CD4-positive, alpha-beta T cell treated with Interferon gamma for 1 hour (primary cell): ENCODE measurements around the gene PHLPP1.
"Not testable (repeated sequence)": the region's sequence is repeated elsewhere in the genome, so short reads cannot be mapped to it uniquely, and the experiment has no call there.

Experiments used
- DNase-seq: peaks from one replicate; pipeline ENCODE4 v3.0.0-alpha.2; 2020

The PHLPP1 gene

DNA sequence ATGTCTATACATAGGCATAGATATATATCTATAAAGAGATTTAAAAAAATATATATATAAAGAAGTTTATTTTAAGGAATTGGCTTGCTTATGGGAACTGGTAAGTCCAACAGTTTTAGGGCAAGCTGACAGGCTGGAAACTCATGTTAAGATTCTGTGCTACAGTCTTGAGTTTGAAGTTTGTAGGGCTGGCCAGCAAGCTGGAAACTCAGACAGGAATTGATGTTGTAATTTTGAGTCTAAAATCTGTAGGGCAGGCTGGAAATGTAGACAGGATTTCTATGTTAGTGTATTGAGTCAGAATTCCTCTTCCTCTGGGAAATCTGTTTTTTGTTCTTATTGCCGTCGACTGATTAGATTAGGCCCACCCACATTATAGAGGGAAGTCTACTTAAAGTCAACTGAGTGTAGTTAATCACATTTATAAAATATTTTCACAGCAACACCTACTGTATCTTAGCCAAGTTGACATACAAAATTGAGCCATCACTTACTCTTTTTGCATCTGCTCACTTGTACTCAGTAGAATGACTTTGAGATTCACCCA is 60.8 kb downstream of the PHLPP1 start:
- no peak for DNase-seq

GRCh38 chr18:62777814-62778213 is 62.5 kb downstream of the PHLPP1 start:
- DNase-seq: no peak

GRCh38 chr18:62778976-62779869 is 63.9 kb downstream of the PHLPP1 start:
- DNase-seq: no peak

DNA sequence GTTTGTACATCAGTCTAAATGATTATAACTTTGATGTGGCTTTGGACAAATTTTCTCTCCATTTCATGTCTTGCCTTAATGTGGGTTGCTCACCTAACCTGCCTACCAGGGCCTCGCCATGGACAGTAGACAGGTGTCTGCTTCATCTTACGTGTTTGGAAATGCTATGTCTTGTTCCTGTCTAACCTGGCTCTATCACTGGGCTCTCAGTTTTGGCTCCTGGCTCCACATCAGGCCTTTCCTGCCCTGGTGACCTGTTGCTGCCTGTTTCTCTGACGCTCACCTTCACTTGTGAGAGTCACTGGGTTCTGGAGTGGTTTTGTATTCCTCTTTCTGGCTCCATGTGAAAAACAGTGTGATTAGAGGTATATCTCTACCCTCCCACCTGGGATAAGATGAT is 65.9 kb downstream of the PHLPP1 start:
- no peak for DNase-seq

- DNase-seq: no peak
Observed at GRCh38 chr18:62781893-62782292, 66.6 kb downstream of the PHLPP1 start.

DNA sequence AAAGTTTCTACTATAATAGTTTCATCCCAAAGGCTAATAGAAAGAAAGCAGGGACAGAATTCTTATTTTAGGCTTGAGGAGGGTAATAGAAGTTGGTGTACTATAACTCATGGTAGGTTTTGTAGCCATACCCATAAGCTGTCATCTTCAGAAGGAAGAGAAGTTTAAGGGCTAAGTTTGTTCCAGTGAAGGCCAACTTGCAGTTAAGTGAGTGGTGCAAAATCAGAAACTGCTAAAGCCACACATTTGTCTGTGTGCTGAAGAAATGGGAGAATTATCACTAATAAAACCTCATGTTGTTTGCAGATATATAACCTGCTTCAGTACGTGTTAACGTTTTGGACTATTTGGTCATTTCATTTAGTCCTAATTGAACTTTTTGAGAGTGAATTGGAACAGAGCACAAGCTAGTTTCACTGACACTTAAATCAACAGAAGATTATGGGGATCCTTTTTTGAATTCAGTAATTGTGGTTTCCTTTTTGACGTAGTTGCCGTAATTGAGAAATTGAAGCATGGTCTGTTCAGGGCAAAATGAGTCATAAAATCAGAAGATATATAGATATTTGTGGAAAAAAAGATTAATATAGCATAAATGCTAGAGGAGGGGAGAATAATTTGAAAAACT is 69.1 kb downstream of the PHLPP1 start:
- no peak for DNase-seq

DNA sequence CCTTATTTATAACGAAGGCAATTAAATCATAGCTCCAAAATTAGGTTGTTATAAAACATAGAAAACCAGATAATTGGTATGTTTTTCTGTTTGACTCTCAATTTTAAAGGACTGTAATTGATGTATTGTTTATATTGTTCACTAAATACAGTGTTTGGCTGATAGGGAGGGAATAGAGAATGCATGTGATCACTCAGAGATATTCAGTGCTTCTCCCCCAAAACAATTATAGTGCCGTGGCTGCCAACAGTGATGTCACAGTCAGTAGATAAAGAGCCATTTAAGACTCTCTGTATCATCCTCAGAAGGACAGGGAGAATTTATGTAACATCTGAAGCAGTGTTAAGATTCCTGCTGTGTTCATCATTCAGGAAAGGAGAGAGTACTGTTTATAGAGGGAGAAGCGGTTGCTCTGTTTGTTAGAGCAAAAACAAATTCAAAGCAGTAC is 69.6 kb downstream of the PHLPP1 start:
- no peak for DNase-seq

DNA sequence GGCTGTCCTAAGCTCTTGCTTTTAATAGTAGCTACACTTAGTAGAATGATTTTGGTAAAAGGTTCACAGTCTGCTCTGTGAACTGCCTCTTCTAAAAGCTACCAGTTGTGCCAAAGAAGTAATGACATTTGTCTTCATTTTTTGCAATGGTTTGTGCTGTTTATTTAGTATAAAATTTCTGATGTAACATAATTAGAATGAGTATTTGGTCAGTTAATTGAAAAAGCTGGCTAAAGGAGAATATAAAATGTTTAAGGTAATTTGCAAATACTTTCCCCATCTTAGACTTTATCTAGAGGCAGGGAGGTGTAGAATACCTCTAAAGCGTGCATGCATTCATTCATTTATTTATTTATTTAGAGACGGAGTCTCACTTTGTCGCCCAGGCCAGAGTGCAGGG is 71.3 kb downstream of the PHLPP1 start:
- DNase-seq: no peak

DNA sequence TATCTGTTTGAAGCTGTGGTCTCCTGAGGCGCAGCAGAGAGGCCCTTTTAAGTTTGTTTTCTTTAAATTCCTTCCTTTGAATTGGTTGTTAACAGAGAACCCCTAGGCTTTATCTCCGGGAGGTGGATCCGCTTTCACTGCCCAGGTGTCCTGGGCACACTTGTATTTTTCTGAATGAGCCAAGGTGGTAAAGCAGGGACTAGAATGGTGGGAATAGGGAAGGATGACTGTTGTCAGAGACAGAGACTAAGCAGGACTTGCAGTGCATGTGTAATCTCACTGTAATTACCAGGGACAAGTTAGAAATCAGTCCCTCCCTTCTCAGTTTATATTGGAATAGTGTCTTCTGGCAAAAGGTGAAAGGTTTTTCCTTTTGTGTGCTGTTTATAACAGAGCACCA is 72.8 kb downstream of the PHLPP1 start:
- DNase-seq: no peak

DNA sequence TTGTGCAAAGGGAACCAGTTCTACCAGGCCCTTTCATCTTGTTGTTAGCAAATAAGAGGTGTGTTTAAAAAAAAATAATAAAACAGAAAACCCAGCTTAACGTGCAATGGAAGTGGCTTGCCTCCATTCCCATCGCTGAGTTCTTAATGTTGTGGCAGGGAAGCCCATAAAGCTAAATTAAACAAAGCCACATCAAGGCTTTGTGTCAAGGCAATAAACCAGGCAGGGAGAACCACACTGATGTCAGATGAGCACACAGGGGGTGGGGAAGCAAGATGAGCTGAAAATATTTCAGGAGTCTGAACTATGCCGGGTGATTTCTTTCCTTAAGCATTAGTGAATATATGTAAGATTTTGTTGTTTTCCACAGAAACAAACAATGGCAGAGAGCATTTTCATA is 73.5 kb downstream of the PHLPP1 start:
- DNase-seq: no peak

GRCh38 chr18:62790871-62791772 is 75.8 kb downstream of the PHLPP1 start:
- no peak for DNase-seq

- DNase-seq: no peak
Observed at GRCh38 chr18:62792016-62792415, 76.7 kb downstream of the PHLPP1 start.

GRCh38 chr18:62795813-62796212 is 80.5 kb downstream of the PHLPP1 start:
- DNase-seq: no peak

- DNase-seq: no peak
Observed at GRCh38 chr18:62796216-62796621, 80.9 kb downstream of the PHLPP1 start.

- DNase-seq: no peak
Observed at GRCh38 chr18:62797329-62797728, 82.0 kb downstream of the PHLPP1 start.

DNA sequence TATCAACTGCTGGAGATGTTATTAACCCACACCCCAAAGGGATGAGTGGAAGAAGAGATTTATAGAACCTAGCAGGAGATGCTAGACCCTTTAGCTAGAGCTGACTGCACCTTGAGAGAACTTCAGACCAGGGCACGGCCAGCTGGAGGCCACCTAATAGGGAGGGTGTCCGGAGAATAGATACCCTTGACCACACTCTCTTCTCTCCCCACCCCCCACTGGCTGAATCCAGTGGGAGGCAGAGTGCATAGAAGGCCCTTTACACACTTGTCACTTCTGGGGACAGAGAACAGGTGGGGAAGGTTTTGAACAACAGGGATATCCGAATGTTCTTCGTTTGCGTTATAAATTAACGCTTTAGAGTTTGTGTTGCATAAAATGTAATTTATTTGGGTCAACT is 84.6 kb downstream of the PHLPP1 start:
- DNase-seq: no peak

GRCh38 chr18:62802523-62802922 is 87.2 kb downstream of the PHLPP1 start:
- no peak for DNase-seq

- DNase-seq: no peak
Observed at GRCh38 chr18:62807396-62807795, 92.1 kb downstream of the PHLPP1 start.

- DNase-seq: no peak
Observed at GRCh38 chr18:62808123-62808522, 92.8 kb downstream of the PHLPP1 start.

DNA sequence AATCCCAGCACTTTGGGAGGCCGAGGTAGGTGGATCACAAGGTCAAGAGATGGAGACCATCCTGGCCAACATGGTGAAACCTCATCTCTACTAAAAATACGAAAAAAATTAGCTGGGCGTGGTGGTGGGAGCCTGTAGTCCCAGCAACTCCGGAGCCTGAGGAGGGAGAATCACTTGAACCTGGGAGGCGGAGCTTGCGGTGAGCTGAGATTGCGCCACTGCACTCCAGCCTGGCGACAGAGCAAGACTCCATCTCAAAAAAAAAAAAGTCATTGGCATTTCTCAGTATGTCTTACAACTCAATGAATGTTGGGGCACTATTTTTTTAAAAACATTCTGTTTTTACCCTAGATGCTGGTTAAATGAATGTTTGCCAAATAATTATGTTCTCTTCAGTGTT is 94.1 kb downstream of the PHLPP1 start:
- not testable (repeated sequence) for DNase-seq

DNA sequence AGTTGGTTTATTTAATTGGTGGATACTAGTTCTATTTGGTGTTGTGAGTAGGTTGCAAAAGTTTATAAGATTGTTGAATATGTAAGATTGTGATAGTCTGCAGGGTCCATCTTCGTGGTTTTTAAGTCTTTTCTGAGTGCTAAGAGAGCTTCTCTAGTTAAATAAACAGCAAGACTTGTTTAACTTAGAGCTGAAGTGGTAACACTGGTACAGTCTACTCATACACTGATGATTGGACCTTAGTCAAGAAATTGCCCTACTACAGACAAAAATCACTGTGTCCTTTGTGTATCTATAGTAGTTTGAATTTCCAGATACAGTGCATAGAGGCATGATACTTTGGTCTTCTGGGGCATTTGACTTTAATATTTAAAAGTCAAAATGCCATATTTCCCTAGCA is 94.6 kb downstream of the PHLPP1 start:
- no peak for DNase-seq

GRCh38 chr18:62810682-62811081 is 95.3 kb downstream of the PHLPP1 start:
- no peak for DNase-seq

- no peak for DNase-seq
Observed at GRCh38 chr18:62811674-62812073, 96.3 kb downstream of the PHLPP1 start.
